GM23338 (cell line): ENCODE measurements around the gene NECAP2. TPM values are rescaled to one million over a fixed set of nuclear protein-coding genes. Genes with fewer than 3 reads are reported as not detected.

Source experiments
- ATAC-seq: fragments of 200-7000 bp; cut with Tn5 transposase; 3 replicates; pipeline ENCODE4 v1.9.1; 2020
- DNase-seq: peaks from one replicate; pipeline ENCODE4 v3.0.0-alpha.2; 2015; ENCODE audit warnings: low spot score
- H2AFZ ChIP-seq: fragments of 200-600 bp; sonication (generic); 2 replicates; pipeline ENCODE4 v1.8.0; 2016; ENCODE audit warnings: antibody characterized with exemption, mild to moderate bottlenecking, moderate library complexity
- H3F3A ChIP-seq: fragments of 200-600 bp; sonication (generic); replicated peaks from 2 replicates; pipeline ENCODE4 v1.8.0; 2017; ENCODE audit warnings: antibody characterized with exemption, mixed run types, low read depth
- H3K27ac ChIP-seq: fragments of 200-600 bp; sonication (generic); 2 replicates; pipeline ENCODE4 v1.6.1; 2016; ENCODE audit warnings: low read depth
- H3K27me3 ChIP-seq: fragments of 200-600 bp; sonication (generic); 2 replicates; pipeline ENCODE4 v1.8.0; 2016; ENCODE audit warnings: mild to moderate bottlenecking, mixed run types, moderate library complexity; ENCODE audit not compliant: insufficient read depth
- H3K36me3 ChIP-seq: fragments of 200-600 bp; sonication (generic); 2 replicates; pipeline ENCODE4 v1.8.0; 2016; ENCODE audit warnings: mild to moderate bottlenecking; ENCODE audit not compliant: insufficient read depth
- H3K4me1 ChIP-seq: fragments of 200-600 bp; sonication (generic); 2 replicates; pipeline ENCODE4 v1.8.0; 2016; ENCODE audit warnings: mild to moderate bottlenecking, moderate library complexity; ENCODE audit not compliant: insufficient read depth
- H3K4me2 ChIP-seq: fragments of 200-600 bp; sonication (generic); 2 replicates; pipeline ENCODE4 v1.7.1; 2017; ENCODE audit warnings: mixed run types
- H3K4me3 ChIP-seq: fragments of 200-600 bp; sonication (generic); 2 replicates; pipeline ENCODE4 v1.6.1; 2016; ENCODE audit warnings: mixed run types
- H3K79me2 ChIP-seq: fragments of 200-600 bp; sonication (generic); replicated peaks from 2 replicates; pipeline ENCODE4 v1.8.0; 2017; ENCODE audit warnings: mild to moderate bottlenecking; ENCODE audit not compliant: insufficient read depth
- H3K9me2 ChIP-seq: fragments of 200-600 bp; sonication (generic); 2 replicates; pipeline ENCODE4 v1.8.0; 2017; ENCODE audit not compliant: insufficient read depth
- H4K20me1 ChIP-seq: fragments of 200-600 bp; sonication (generic); replicated peaks from 2 replicates; pipeline ENCODE4 v1.8.0; 2017; ENCODE audit warnings: mild to moderate bottlenecking; ENCODE audit not compliant: insufficient read depth
- H3K27ac Mint-ChIP-seq: 2 replicates; pipeline ENCODE4 v1.8.0; 2020; ENCODE audit warnings: inconsistent platforms, mild to moderate bottlenecking, moderate library complexity, mixed read lengths
- H3K27me3 Mint-ChIP-seq: 3 replicates; pipeline ENCODE4 v1.8.0; 2022; ENCODE audit warnings: low read depth, mild to moderate bottlenecking, moderate library complexity, mixed read lengths, inconsistent platforms; ENCODE audit not compliant: insufficient read depth, poor library complexity
- H3K36me3 Mint-ChIP-seq: 3 replicates; pipeline ENCODE4 v1.8.0; 2021; ENCODE audit warnings: low read depth, mild to moderate bottlenecking, inconsistent platforms, moderate library complexity, mixed read lengths
- H3K4me1 Mint-ChIP-seq: 3 replicates; pipeline ENCODE4 v1.8.0; 2020; ENCODE audit warnings: mild to moderate bottlenecking, inconsistent platforms, mixed read lengths
- H3K4me3 Mint-ChIP-seq: 3 replicates; pipeline ENCODE4 v1.8.0; 2021; ENCODE audit warnings: moderate library complexity, mild to moderate bottlenecking, inconsistent platforms, mixed read lengths
- H3K9me3 Mint-ChIP-seq: 3 replicates; pipeline ENCODE4 v1.8.0; 2020; ENCODE audit warnings: moderate library complexity, mild to moderate bottlenecking, inconsistent platforms, mixed read lengths
- JUNB ChIP-seq: IDR thresholded peaks from one replicate; pipeline ENCODE4 v1.6.1; 2016; ENCODE audit warnings: antibody characterized with exemption; ENCODE audit not compliant: unreplicated experiment
- NANOG ChIP-seq: IDR thresholded peaks from 2 replicates; pipeline ENCODE4 v1.6.1; 2016; ENCODE audit warnings: antibody characterized with exemption, borderline replicate concordance
- ZNF114 ChIP-seq: fragments of 250-450 bp; sonication (Bioruptor Pico); IDR thresholded peaks from 2 replicates; pipeline ENCODE4 v1.5.0; 2020; ENCODE audit warnings: mild to moderate bottlenecking, moderate library complexity
- ZNF331 ChIP-seq: fragments of 250-450 bp; sonication (Bioruptor Pico); IDR thresholded peaks from 2 replicates; pipeline ENCODE4 v1.5.0; 2020; ENCODE audit warnings: low read depth, mild to moderate bottlenecking, moderate library complexity
- polyA plus RNA-seq: library from polyadenylated mRNA; unstranded; fragments of >200 nt; fragmentation: Nextera tagmentation; extraction: Ambion mirVana; gene quantifications from 2 replicates; pipeline ENCODE4 v1.2.1, GENCODE V29; 2016
- total RNA-seq: library from RNA; depleted of rRNA; stranded (reverse); fragments of >200 nt; shearing (Covaris generic); gene quantifications from 2 replicates; pipeline ENCODE4 v1.2.3, GENCODE V29; 2014
- TF ChIP-seq, protein P1 (sequence below): IDR thresholded peaks from 2 replicates; pipeline ENCODE4 v1.6.1; 2016; ENCODE audit warnings: antibody characterized with exemption
- TF ChIP-seq, protein P2 (sequence below): fragments of 250-450 bp; sonication (Bioruptor Pico); IDR thresholded peaks from 2 replicates; pipeline ENCODE4 v1.5.0; 2020; ENCODE audit warnings: mild to moderate bottlenecking, moderate library complexity

NECAP2 gene
- total and polyA plus RNA-seq, 2 experiments from 2014 or later: 20.2 to 28.9 TPM

DNA sequence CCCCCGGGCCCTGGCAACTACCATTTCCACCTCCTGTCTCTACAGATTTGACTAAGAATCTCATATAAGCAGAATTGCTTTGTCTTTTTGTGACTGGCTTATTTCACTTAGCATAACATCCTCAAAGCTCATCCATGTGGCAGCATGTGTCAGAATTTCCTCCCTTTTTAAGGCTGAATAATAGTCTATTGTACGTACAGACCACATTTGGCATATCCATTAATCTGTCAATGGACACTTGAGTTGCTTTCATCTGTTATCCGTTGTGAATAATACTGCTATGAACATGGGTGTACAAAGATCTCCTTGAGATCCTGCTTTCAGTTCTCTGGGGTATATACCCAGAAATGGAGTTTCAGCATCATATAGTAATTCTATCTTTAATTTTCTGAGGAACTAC lies 27.3 kb upstream of the NECAP2 start:
- no peak overlapping the region for H3K27ac Mint-ChIP-seq
- ATAC-seq (no peak), DNase-seq (no peak)
- peaks cover 6% of the 10 kb centered on the region; the same call in 2 of the 3 replicates for H3K4me1 Mint-ChIP-seq
- Histone ChIP-seq H3K79me2 (no peaks in the 10 kb centered on the region), H2AFZ (no peak overlapping the region), H3K9me2 (no peaks in the 10 kb centered on the region), H3K4me2 (no peak overlapping the region), H3K36me3 (no peaks in the 10 kb centered on the region), H3K27ac (no peak overlapping the region), H3F3A (no peaks in the 10 kb centered on the region), H3K4me1 (no peaks in the 10 kb centered on the region), H4K20me1 (no peaks in the 10 kb centered on the region), H3K4me3 (no peak overlapping the region), H3K27me3 (no peaks in the 10 kb centered on the region)
- no peak overlapping the region for H3K4me3 Mint-ChIP-seq
- H3K9me3 Mint-ChIP-seq: no peaks in the 10 kb centered on the region
- peaks cover 8% of the 10 kb centered on the region for H3K27me3 Mint-ChIP-seq
- TF ChIP-seq, protein P1, sequence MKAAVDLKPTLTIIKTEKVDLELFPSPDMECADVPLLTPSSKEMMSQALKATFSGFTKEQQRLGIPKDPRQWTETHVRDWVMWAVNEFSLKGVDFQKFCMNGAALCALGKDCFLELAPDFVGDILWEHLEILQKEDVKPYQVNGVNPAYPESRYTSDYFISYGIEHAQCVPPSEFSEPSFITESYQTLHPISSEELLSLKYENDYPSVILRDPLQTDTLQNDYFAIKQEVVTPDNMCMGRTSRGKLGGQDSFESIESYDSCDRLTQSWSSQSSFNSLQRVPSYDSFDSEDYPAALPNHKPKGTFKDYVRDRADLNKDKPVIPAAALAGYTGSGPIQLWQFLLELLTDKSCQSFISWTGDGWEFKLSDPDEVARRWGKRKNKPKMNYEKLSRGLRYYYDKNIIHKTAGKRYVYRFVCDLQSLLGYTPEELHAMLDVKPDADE: no peak
- no peak for TF ChIP-seq JUNB
- no peak for TF ChIP-seq ZNF331 (CRISPR knock-in tag)
- TF ChIP-seq, protein P2, sequence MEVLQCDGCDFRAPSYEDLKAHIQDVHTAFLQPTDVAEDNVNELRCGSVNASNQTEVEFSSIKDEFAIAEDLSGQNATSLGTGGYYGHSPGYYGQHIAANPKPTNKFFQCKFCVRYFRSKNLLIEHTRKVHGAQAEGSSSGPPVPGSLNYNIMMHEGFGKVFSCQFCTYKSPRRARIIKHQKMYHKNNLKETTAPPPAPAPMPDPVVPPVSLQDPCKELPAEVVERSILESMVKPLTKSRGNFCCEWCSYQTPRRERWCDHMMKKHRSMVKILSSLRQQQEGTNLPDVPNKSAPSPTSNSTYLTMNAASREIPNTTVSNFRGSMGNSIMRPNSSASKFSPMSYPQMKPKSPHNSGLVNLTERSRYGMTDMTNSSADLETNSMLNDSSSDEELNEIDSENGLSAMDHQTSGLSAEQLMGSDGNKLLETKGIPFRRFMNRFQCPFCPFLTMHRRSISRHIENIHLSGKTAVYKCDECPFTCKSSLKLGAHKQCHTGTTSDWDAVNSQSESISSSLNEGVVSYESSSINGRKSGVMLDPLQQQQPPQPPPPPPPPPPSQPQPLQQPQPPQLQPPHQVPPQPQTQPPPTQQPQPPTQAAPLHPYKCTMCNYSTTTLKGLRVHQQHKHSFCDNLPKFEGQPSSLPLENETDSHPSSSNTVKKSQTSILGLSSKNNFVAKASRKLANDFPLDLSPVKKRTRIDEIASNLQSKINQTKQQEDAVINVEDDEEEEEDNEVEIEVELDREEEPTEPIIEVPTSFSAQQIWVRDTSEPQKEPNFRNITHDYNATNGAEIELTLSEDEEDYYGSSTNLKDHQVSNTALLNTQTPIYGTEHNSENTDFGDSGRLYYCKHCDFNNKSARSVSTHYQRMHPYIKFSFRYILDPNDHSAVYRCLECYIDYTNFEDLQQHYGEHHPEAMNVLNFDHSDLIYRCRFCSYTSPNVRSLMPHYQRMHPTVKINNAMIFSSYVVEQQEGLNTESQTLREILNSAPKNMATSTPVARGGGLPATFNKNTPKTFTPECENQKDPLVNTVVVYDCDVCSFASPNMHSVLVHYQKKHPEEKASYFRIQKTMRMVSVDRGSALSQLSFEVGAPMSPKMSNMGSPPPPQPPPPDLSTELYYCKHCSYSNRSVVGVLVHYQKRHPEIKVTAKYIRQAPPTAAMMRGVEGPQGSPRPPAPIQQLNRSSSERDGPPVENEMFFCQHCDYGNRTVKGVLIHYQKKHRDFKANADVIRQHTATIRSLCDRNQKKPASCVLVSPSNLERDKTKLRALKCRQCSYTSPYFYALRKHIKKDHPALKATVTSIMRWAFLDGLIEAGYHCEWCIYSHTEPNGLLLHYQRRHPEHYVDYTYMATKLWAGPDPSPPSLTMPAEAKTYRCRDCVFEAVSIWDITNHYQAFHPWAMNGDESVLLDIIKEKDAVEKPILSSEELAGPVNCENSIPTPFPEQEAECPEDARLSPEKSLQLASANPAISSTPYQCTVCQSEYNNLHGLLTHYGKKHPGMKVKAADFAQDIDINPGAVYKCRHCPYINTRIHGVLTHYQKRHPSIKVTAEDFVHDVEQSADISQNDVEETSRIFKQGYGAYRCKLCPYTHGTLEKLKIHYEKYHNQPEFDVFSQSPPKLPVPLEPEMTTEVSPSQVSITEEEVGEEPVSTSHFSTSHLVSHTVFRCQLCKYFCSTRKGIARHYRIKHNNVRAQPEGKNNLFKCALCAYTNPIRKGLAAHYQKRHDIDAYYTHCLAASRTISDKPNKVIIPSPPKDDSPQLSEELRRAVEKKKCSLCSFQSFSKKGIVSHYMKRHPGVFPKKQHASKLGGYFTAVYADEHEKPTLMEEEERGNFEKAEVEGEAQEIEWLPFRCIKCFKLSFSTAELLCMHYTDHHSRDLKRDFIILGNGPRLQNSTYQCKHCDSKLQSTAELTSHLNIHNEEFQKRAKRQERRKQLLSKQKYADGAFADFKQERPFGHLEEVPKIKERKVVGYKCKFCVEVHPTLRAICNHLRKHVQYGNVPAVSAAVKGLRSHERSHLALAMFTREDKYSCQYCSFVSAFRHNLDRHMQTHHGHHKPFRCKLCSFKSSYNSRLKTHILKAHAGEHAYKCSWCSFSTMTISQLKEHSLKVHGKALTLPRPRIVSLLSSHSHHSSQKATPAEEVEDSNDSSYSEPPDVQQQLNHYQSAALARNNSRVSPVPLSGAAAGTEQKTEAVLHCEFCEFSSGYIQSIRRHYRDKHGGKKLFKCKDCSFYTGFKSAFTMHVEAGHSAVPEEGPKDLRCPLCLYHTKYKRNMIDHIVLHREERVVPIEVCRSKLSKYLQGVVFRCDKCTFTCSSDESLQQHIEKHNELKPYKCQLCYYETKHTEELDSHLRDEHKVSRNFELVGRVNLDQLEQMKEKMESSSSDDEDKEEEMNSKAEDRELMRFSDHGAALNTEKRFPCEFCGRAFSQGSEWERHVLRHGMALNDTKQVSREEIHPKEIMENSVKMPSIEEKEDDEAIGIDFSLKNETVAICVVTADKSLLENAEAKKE (CRISPR knock-in tag): no peak
- TF ChIP-seq NANOG: no peak
- no peak for TF ChIP-seq ZNF114 (CRISPR knock-in tag)
- no peaks in the 10 kb centered on the region; the same call in 2 of the 3 replicates for H3K36me3 Mint-ChIP-seq
